KOPT-K1 (cell line): ENCODE data around the gene MRGPRE.
"Not testable (repeated sequence)": the region's sequence is repeated elsewhere in the genome, so short reads cannot be mapped to it uniquely, and the experiment has no call there.

Experiments used
- H3K27ac ChIP-seq: fragments of 200-600 bp; sonication (generic); 2 replicates; pipeline ENCODE4 v1.5.1; 2016; ENCODE audit warnings: antibody characterized with exemption, mild to moderate bottlenecking, low read depth, low read length; ENCODE audit not compliant: poor library complexity, severe bottlenecking
- H3K36me3 ChIP-seq: fragments of 200-600 bp; sonication (generic); 2 replicates; pipeline ENCODE4 v1.5.1; 2017; ENCODE audit warnings: antibody characterized with exemption, mild to moderate bottlenecking, low read length, moderate library complexity; ENCODE audit not compliant: insufficient read depth
- H3K9me3 ChIP-seq: fragments of 200-600 bp; sonication (generic); 2 replicates; pipeline ENCODE4 v1.5.1; 2017; ENCODE audit warnings: antibody characterized with exemption, low read length, mild to moderate bottlenecking; ENCODE audit not compliant: insufficient read depth, poor library complexity, severe bottlenecking

Gene MRGPRE, protein sequence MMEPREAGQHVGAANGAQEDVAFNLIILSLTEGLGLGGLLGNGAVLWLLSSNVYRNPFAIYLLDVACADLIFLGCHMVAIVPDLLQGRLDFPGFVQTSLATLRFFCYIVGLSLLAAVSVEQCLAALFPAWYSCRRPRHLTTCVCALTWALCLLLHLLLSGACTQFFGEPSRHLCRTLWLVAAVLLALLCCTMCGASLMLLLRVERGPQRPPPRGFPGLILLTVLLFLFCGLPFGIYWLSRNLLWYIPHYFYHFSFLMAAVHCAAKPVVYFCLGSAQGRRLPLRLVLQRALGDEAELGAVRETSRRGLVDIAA

DNA sequence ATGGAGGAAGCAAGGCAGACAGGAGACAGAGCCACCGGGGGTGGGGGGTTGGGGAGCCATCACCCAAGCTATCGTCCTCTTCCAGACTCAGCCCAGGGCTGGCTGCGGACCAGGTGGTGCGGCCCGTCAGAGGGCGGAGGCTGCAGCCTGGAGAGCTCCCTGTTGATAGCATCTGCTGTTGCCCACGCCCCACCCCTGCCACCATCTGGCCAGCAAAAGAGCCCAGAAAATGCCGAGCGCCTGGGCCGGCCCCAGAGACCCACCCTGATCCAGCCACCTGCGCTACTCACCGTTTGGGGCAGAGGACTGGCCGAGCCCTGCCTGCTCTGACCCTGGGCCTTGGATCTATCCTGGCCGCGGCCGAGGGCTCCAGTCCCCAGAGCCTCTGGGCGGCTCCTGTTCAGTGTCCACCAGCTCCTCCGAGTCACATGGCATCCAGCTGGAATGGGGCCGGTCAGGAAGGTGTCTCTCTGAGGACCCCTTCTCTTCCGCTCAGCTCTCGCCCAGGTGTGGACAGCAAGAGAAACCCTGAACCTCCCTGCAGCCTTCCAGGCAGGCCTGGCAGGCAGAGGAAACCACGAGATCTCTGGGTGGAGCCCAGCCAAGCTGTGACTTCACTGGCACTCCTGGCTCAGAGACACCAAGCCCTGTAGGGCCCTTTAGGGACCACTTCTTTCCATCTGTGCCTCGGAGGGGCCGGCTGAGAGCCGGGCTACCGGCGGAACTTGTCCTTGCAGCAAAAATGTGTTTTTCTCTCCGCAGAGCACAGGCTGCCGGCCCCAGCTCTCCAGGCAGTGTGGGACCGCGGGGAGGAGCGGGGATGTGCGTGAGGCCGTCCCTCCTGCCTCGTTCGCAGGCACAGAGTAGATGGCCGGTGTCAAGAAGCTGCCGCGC, at the start of gene MRGPRE:
Gene MRGPRE (minus strand): TSS at position 567 of the 894 bp plus-strand sequence. CDS start 3,618 bp downstream, outside the sequence.
- Histone ChIP-seq H3K9me3 (no peaks in the 10 kb centered on the region), H3K36me3 (no peaks in the 10 kb centered on the region), H3K27ac (no peak within 1 kb of the TSS)

DNA sequence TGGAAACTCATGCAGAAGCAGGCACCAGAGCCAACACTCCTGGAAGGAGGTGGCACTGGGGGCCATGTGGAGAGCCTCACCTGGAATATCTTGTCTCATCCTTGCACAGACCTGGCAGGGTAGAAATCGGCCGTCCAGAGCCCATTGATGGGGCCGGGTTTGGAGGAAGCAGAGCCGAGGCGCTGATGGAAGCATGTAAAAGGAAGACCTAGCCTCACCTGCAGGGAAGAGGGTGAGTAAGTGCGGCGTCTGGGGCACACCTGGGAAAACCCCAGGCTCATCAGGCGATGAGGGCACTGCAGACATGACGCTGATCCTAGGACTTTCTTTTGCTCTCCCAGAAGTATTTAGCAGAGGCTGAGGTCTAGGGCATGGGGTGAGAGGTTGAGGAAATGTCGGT, 48.9 kb upstream of the MRGPRE start:
- not testable (repeated sequence) for H3K36me3 ChIP-seq, H3K9me3 ChIP-seq, H3K27ac ChIP-seq

DNA sequence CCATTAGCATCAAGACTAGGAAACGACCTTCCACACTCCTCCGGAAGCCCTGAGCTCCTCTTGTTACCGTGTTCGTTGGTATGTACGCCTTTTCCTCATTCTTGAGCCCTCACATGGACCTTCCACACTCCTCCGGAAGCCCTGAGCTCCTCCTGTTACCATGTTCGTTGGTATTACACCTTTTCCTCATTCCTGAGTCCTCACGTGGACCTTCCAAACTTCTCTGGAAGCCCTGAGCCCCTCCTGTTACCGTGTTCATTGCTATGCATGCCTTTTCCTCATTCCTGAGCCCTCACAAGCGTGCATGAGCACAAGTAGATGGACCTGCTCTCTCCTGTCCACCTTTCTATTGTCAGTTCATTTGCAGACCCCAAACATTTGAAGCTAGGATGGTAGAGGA, 48.4 kb upstream of the MRGPRE start:
- not testable (repeated sequence) for H3K27ac ChIP-seq, H3K36me3 ChIP-seq, H3K9me3 ChIP-seq

DNA sequence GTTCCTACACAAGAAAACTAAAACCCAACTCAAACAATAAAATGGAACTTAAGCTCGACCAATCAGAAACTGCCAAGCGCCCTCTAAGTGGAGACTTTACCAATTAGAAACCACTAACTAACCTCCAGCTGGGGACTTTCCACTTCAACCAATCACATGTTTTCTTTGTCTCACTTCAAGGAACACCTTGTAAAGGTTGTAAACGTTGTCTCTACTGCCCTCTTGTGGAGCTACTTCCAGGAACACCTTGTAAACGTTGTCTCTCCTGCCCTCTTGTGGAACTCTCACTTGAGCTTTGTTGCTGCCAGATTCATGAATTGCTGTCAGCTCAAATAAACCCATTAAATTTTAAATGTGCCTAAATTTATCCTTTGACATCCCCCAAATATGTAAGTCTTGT, 46.7 kb upstream of the MRGPRE start:
- not testable (repeated sequence) for H3K9me3 ChIP-seq, H3K27ac ChIP-seq, H3K36me3 ChIP-seq

DNA sequence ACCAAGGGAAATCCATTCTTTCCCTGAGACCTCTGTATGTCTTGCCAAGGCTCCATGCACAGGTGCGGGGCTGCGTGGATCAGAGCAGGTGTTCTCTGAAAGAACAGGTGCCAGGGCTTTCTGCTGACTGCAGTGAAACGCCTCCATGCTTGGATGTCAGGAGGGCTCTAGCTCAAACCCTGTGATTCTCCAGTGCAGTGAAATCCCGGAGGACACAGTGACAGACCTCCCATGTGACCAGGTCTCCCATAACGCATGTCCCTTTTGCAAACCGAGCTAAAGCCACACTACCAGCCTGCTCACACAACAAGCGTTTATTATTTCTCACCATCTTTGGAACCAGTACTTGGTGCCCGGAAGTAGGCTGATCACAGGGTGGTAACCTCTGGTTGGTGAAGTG, 41.4 kb upstream of the MRGPRE start:
- H3K9me3 ChIP-seq, H3K27ac ChIP-seq, H3K36me3 ChIP-seq: not testable (repeated sequence)

DNA sequence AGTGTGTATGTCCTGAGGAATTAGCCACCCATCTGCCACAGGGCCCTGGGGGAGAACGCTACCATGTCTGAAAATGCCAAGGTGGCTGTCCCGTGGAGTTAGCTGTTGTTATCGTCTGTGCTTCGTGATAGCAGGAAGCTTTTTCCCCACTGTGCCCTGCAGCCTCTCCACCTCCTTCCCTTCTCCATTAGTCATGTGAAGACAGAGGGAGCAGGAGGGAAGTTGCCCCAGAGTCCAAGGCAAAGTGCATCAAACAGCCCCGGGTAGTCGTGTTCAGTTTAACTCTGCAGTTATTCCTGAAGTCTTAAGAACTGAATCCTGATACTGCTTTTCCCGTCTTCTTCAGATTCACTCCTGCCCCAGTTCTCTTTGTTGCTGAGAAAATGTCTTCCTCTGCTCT, 30.3 kb upstream of the MRGPRE start:
- H3K9me3 ChIP-seq, H3K27ac ChIP-seq, H3K36me3 ChIP-seq: not testable (repeated sequence)

DNA sequence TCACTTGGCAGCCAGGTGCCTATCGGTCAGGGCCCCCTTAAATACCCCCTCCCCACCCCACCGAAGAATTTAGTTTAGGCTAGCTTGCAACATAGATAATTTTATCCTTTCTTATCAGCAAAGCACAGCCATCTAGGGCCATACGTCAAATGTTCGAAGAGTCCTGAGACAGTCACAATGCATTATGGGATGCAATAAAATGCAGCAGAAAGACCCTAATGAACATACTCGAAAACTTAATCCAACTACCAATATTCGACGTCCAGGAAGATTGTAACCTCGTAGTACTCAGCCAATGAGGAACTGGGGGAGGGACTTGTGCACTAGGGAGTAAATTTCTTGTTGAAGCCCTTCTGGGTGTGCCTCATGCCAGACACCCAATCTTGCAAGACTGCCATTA, 29.6 kb upstream of the MRGPRE start:
- H3K27ac ChIP-seq, result not testable (repeated sequence)

DNA sequence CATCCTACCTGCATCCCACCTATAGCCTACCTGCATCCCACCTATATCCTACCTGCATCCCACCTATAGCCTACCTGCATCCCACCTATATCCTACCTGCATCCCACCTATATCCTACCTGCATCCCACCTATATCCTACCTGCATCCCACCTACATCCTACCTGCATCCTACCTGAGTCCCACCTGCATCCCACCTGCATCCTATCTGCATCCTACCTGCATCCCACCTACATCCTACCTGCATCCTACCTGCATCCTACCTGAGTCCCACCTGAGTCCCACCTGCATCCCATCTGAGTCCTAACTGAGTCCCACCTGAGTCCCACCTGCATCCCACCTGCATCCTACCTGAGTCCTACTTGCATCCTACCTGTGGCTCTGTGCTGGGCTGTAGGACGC, 25.3 kb upstream of the MRGPRE start:
- H3K36me3 ChIP-seq, H3K27ac ChIP-seq, H3K9me3 ChIP-seq: not testable (repeated sequence)

More for the DNA sequence above, 29.6 kb upstream of the MRGPRE start:
- not testable (repeated sequence) for H3K9me3 ChIP-seq, H3K36me3 ChIP-seq

DNA sequence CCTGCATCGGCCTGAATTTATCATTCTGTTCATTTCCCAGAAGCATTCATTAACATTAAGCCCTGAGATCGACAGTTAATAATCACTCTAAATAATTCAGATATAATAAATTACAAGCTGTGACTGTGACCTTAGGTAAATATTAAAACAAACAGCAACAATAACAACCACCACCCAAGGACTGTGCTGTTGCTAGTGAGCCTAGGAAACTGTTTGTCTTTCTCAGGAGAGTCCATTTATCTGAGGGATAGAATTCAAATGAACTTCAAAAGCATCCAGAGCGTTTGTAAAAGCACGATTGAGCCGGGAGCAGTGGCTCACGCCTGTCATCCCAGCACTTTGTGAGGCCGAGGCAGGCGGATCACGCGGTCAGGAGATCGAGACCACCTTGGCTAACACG, 23.0 kb upstream of the MRGPRE start:
- H3K9me3 ChIP-seq, H3K27ac ChIP-seq, H3K36me3 ChIP-seq: not testable (repeated sequence)

DNA sequence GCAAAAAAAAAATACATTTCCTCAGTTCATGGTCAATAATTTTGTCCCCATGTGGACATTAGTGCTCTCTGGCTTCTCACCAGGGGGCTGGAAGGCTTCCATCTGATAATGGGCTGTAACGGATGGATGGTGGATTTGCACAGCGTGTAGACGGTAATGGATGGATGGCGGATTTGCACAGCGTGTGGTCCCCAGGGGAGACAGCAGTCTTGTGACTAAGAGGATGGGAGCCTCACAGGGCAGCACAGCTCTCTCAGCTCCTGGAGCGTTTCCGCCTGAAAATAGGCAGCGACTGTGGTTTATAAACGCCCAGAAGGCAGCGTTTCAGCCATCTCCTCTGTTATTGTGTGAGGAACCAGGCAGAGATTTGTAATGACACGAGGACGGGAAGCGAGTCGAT, 22.6 kb upstream of the MRGPRE start:
- H3K9me3 ChIP-seq, H3K36me3 ChIP-seq, H3K27ac ChIP-seq: not testable (repeated sequence)

DNA sequence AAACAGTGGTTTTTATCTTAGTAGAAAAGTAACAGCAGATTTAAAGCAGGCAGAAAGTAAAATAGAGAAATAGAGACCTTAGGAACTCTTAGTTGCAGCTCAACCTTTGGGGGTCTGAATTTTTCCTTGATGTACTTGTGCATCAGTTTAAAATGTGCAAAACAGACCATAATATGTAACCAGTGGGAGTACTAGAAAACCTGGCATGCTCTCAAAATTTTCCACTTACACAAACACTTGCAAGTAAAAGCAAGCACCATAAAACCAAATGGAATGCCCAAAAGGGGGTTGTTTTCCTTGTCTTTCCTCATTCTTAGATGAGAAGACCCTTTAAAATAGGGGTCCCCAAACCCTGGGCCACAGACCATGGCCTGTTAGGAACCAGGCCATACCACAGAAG, 12.9 kb upstream of the MRGPRE start:
- H3K36me3 ChIP-seq, result no peaks in the 10 kb centered on the region
- peaks cover 4% of the 10 kb centered on the region for H3K9me3 ChIP-seq
- no peak overlapping the region for H3K27ac ChIP-seq

DNA sequence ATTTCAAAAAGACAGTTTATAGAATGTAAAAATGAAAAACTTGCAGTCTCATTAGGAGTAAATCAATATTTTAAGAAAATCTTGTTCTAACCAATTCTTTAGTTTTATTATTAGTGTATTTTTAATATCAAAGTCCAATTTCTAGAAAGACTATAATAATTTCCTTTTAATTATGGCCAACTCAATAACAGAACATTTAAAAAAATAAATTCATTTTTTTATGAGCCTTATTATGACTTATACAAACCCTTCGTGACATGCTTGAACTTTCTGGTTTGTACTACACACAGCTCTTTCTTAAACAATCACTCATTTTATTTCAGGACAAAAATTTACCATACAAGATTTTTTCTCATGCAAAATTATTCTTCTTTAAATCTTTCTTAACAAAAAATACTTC, 11.7 kb upstream of the MRGPRE start:
- H3K9me3 ChIP-seq, result peaks cover 4% of the 10 kb centered on the region
- H3K36me3 ChIP-seq, result no peaks in the 10 kb centered on the region
- no peak overlapping the region for H3K27ac ChIP-seq

DNA sequence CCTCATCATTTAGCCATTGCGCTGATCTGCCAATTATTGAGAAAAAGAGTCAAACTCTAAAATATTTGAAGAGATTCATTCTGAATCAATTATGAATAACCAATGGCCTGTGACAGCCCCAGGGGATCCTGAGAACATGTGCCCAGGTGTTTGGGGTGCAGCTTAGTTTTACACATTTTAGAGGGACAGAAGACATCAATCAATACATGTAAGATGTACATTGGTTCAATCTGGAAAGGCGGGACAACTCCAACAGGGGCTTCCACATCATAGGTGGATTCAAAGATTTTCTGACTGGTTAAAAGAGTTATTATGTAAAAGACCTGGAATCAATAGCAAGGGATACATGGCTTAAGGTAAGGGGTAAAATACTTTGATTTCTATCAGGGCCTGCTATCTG, 4.9 kb upstream of the MRGPRE start:
- Histone ChIP-seq H3K36me3 (no peaks in the 10 kb centered on the region), H3K9me3 (no peaks in the 10 kb centered on the region), H3K27ac (no peak overlapping the region)

DNA sequence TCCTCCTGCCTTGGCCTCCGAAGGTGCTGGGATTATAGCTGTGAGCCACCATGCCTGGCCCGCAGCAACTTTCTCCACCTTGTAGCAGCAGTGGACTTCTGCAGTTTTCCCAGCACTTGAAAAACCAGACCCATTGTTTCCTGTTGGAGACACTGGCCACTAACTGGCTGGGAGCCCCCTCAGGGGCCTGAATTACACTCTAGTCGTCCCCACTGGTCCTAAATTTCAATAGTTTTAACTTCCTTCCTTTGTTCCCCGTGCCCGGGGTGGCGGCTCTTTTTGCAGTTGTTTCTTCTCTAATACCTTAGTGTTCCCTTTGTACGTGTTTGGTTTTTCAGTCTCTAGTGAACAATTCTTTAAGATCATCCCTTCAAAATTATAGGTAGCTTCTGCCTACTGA, 2.6 kb upstream of the MRGPRE start:
- no peaks in the 10 kb centered on the region for H3K36me3 ChIP-seq
- H3K27ac ChIP-seq, result no peak overlapping the region
- H3K9me3 ChIP-seq, result no peaks in the 10 kb centered on the region

DNA sequence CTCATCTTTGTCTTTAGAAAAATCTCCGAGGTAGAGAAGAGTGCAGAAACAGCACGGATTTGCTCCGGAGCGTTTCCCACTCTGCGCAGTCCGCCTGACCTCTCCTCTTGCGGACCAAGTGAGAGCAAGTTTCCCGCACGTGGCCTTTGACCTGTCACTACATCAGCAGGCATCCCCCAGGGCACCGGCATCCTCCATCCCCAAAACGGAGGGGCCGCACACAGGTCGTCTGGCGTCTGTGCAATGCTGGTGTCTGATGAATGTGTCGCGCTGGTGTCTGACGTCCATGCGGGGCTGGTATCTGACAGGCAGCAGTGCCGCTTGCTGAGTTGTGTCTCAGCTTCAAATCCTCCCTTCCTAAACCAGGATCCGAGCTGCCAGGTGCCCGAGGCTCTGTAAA, 739 bp upstream of the MRGPRE start:
- no peak overlapping the region for H3K27ac ChIP-seq
- no peaks in the 10 kb centered on the region for H3K36me3 ChIP-seq
- H3K9me3 ChIP-seq, result no peaks in the 10 kb centered on the region

DNA sequence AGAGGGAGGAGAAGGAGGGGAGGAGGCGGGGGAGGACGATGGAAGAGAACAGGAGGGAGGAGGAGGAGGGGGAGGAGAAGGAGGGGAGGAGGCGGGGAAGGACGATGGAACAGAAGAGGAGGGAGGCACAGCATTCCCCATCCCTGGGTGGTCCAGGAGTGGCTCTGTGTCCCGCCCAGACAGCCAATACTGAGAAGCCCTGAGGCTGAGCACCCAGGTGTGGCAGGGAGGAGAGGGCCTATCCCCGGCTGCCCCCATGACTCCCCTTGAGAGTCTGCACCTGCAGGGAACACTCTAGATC, 717 bp downstream of the MRGPRE start:
- no peaks in the 10 kb centered on the region for H3K36me3 ChIP-seq
- no peaks in the 10 kb centered on the region for H3K9me3 ChIP-seq
- H3K27ac ChIP-seq, result no peak overlapping the region
